ENCODE results near the gene SYK.

SYK gene

GRCh38 chr9:90795084-90795483 lies 6.5 kb upstream of the SYK start:
- H3K4me3 ChIP-seq (ENCODE audit: low read depth, low read length) = no peak overlapping the region
- TF ChIP-seq, protein P1, sequence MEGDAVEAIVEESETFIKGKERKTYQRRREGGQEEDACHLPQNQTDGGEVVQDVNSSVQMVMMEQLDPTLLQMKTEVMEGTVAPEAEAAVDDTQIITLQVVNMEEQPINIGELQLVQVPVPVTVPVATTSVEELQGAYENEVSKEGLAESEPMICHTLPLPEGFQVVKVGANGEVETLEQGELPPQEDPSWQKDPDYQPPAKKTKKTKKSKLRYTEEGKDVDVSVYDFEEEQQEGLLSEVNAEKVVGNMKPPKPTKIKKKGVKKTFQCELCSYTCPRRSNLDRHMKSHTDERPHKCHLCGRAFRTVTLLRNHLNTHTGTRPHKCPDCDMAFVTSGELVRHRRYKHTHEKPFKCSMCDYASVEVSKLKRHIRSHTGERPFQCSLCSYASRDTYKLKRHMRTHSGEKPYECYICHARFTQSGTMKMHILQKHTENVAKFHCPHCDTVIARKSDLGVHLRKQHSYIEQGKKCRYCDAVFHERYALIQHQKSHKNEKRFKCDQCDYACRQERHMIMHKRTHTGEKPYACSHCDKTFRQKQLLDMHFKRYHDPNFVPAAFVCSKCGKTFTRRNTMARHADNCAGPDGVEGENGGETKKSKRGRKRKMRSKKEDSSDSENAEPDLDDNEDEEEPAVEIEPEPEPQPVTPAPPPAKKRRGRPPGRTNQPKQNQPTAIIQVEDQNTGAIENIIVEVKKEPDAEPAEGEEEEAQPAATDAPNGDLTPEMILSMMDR (IDR thresholded peaks at IDR 0.05; ENCODE audit: low read depth, low read length, missing control alignments) = no peak
- no peak for DNase-seq (ENCODE audit: low read depth)
- in situ Hi-C loops (cut with HindIII; ENCODE audit: low sequenced_read_pairs) = no loop called here

DNA sequence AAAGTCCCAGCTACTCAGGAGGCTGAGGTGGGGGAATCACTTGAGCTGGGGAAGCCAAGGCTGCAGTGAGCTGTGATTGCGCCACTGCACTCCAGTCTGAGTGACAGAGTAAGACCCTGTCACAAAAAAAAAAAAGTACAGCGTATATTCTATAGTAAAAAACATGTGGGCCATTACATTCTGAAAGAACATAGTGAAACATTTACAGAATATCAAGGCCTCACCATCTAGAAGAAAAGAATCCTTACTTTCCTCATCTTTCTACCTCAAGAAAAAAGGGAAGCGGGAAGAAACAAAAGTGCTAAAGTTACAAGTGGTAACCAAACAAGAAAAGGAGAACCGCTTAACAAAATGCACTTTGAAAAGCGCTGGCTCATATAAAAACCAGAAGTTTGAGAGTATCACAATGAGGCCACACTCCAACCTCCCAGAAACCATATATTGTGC lies 5.7 kb upstream of the SYK start:
- no peak for DNase-seq (ENCODE audit: low read depth)
- H3K4me3 ChIP-seq (ENCODE audit: low read depth, low read length) = no peak overlapping the region
- TF ChIP-seq, protein P1 (IDR thresholded peaks at IDR 0.05; ENCODE audit: low read depth, low read length, missing control alignments) = no peak
- in situ Hi-C loops (cut with HindIII; ENCODE audit: low sequenced_read_pairs) = no loop called here

- H3K4me3 ChIP-seq (ENCODE audit: low read depth, low read length) = no peak overlapping the region
- TF ChIP-seq, protein P1 (IDR thresholded peaks at IDR 0.05; ENCODE audit: low read depth, low read length, missing control alignments) = no peak
- no peak for DNase-seq (ENCODE audit: low read depth)
- in situ Hi-C loops (cut with HindIII; ENCODE audit: low sequenced_read_pairs) = no loop called here
Observed at GRCh38 chr9:90799271-90799852, 2.3 kb upstream of the SYK start.

- no peak overlapping the region for H3K4me3 ChIP-seq (ENCODE audit: low read depth, low read length)
- in situ Hi-C loops (cut with HindIII; ENCODE audit: low sequenced_read_pairs) = no loop called here
- TF ChIP-seq, protein P1 (IDR thresholded peaks at IDR 0.05; ENCODE audit: low read depth, low read length, missing control alignments) = no peak
- DNase-seq (ENCODE audit: low read depth) = no peak
Observed at GRCh38 chr9:90801973-90802322, 329 bp downstream of the SYK start.

DNA sequence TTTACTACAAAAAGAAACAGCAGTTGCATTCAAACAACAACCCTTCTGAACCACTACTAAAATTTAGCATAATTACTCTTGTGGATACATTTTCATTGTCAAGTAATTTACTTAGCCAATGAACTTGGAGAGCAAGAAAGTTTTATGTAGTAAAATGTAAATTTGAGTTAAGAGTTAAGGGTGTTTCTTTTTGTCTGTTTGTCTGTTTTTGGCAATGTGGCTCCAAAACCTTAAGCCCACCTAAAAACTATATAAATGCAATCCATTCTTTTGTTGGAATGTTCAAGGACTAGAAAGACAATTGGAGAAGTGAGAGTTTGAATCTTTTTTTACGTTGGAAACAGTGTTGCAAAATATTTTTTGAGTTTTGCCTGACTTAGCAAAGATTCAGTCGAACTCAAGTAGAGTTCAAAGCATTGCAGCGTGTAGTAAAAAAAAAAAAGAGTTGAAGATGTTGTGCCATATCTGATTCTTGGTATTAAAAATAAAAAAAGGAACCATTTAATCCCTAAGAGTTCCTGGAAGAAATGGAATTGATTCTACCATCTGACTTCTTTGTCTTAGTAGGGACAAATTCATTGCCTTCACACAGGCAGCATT lies 867 bp downstream of the SYK start:
- no peak overlapping the region for H3K4me3 ChIP-seq (ENCODE audit: low read depth, low read length)
- in situ Hi-C loops (cut with HindIII; ENCODE audit: low sequenced_read_pairs) = no loop called here
- TF ChIP-seq, protein P1 (IDR thresholded peaks at IDR 0.05; ENCODE audit: low read depth, low read length, missing control alignments) = no peak
- DNase-seq (ENCODE audit: low read depth) = no peak

- TF ChIP-seq, protein P1 (IDR thresholded peaks at IDR 0.05; ENCODE audit: low read depth, low read length, missing control alignments) = no peak
- no peak overlapping the region for H3K4me3 ChIP-seq (ENCODE audit: low read depth, low read length)
- in situ Hi-C loops (cut with HindIII; ENCODE audit: low sequenced_read_pairs) = no loop called here
- no peak for DNase-seq (ENCODE audit: low read depth)
Observed at GRCh38 chr9:90803860-90804593, 2.4 kb downstream of the SYK start.
